GM21423 (cell line): Measurements from ENCODE around the gene RIC8B.

Source experiments
- ATAC-seq: cut with Tn5 transposase; IDR thresholded peaks from one replicate; pipeline ENCODE4 v1.9.1; 2021; ENCODE audit warnings: mild to moderate bottlenecking, moderate library complexity; ENCODE audit not compliant: unreplicated experiment

The RIC8B gene

GRCh38 chr12:106758349-106759110 lies 16.0 kb upstream of the RIC8B start:
- no peak for ATAC-seq

- peak; percentile 32 for ATAC-seq
These were observed 14.8 kb upstream of the RIC8B start for GRCh38 chr12:106759526-106760183.

DNA sequence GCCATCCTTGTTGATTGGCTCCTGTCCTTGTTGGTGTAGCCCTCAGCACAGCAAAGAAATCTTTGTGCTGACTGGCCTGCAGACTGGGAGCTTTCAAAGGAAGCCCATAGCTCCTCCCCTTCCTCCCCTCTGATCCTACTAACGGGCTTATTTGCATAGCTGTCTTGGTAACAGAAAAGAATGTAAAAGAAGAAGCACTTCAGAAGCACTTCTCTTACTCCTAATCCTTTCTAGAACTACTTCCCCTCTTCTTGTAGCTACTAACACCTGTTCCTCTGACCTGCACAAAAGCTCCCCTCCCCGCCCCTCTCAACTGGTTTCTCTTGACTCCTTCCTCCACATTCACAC lies 14.3 kb upstream of the RIC8B start:
- peak; percentile 98 for ATAC-seq

DNA sequence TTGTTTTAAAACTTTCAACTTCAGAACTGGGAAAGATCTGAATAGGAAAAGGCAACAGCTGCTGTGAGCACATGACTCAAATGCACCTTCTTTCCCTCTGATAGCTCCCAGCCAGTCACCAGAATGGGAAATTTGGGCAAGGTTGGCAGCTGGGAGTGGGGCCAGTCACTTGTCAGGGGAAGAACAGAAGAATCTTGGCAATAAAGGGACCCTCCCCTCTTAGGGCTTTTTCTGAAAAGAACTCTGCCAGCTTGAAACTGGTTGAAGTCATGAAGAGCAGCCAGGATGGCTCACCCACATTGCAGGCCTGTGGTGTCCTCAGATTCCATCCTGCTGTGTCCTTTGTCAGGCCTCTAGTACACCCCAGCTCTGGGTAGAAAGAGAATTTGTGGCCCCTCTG lies 10.3 kb upstream of the RIC8B start:
- no peak for ATAC-seq

GRCh38 chr12:106764738-106765137 lies 9.7 kb upstream of the RIC8B start:
- no peak for ATAC-seq

GRCh38 chr12:106766393-106766826 lies 8.1 kb upstream of the RIC8B start:
- no peak for ATAC-seq

GRCh38 chr12:106767206-106767605 lies 7.3 kb upstream of the RIC8B start:
- no peak for ATAC-seq

DNA sequence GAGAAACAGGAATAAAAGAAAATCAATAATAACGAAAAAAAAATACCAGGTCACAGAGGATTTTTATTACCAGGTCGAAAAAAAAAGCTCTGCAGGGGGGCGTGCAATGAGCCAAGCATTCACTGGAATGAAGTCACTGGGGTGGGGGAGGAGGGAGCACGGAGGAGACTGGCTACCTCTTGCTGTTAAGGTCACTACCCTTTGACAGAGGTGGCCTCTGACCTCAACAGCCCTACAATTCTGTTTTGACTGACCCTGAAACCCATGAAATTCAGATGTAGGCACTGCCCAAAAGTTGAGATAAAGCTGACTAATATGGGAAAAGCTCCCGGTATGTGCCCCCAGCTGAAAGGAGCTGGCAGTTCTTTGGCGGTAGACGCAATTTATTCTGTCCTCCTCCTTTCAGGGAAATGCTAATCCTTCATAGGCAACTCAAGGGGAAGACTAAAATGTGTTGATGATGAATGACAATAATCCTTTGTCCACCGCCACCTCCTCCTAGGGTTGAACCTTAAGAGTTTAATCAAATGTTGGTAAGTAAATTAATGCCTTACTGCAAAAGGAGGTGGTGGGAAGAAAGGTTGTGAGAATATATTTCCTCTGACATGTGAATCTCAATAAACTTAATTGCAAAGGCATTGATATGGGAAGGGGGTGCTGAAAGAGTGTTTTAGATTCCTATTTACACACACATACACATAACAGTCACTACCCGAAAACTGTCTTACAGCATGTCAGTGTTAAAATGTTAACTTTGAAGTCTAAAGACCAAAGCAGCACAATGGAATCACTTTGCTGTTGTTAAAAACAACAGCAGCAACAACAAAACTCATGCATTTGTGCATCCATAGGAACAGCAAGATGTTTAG lies 6.3 kb upstream of the RIC8B start:
- ATAC-seq = no peak

- no peak for ATAC-seq
These were observed 5.4 kb upstream of the RIC8B start for GRCh38 chr12:106769078-106769477.

DNA sequence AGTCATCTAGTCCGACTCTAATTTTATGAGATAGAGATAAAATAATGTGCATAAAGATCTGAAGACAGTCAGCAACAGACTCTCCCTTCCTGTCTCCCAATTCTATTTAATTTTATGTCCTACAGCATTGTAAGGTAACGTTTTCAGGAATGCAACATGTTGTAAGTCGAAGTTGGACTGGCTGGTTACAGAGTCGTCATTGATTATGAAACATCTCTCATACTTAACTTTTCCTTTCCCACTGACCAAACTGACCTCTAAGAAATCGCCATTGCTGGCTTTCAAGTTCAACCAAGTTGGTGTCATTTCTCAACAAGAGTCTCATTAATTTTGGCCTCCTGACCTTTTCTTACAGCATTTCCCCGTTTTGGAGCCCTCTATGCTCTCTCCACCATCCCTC lies 4.9 kb upstream of the RIC8B start:
- ATAC-seq = no peak

- no peak for ATAC-seq
These were observed 3.1 kb upstream of the RIC8B start for GRCh38 chr12:106771425-106771824.

GRCh38 chr12:106773286-106774004 lies 1.0 kb upstream of the RIC8B start:
- ATAC-seq = no peak

- peak; percentile 23 for ATAC-seq
These were observed 484 bp downstream of the RIC8B start for GRCh38 chr12:106774808-106775524.

- ATAC-seq = no peak
These were observed 2.4 kb downstream of the RIC8B start for GRCh38 chr12:106776897-106777296.

DNA sequence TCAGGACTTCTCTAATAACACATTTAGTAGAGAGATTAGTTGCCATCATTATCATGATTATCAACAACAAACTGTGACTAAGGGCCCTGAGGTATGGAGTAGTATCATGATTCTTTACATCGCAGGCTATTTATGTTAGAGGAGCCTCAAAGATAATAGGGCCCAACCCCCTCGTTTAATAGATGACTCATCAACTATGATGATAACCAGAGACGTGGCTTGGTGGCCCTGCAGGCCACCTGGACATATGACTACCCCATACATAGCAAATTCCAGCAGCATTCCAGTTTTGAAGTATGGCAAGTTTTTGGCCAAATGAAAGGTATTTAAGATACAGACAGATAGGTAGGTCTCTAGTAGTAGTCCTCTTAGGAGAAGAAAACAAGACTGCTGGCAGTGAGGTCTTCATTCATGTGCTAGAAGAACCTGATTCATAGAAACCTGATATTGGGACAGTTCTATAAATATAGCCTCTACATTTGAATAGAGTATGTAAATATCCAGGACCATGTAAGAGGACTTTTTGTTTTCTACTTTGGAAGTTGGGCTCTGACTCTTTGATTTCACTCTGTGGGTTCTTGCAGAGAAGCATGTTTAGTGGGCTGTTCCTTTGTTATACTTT lies 5.6 kb downstream of the RIC8B start:
- no peak for ATAC-seq

DNA sequence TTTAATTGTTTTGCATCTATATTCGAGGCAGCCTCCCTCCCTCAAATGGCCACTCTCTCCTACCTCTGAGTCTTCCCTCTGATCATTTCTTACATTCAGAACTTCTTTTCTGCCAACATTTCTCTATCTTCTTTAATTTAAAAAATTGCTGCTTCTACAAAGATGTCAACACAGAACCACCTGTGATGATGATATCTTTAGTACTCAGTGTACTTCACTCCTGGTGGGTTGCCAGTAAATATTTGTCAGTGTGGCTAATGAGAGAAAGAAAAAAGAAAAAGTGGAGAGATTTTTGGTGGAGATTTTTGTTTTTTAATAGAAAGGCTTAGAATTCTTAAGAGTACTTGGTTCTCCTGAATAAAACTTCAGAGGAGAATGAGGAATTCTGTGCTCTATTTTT lies 8.1 kb downstream of the RIC8B start:
- no peak for ATAC-seq

GRCh38 chr12:106783515-106783914 lies 9.0 kb downstream of the RIC8B start:
- ATAC-seq = no peak

DNA sequence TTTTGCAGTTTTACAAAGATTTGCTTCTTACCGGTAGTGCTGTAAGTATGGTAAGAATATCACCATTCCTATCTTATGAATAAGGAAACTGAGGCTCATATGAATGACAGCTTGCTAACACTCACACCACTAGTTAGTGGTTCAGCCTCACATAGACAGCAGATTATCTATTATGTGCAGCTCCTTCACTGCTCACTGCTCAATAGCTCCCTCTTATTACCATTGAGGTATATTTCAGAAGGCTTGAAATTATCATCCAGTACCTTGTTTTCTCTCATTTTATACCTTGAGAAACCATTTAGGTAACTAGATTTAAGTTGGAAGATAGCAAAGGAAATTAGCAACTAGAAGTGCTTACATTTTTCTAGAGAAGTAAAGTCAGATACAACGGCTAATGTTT lies 15.5 kb downstream of the RIC8B start:
- no peak for ATAC-seq

- ATAC-seq = no peak
These were observed 17.0 kb downstream of the RIC8B start for GRCh38 chr12:106791531-106791930.

- no peak for ATAC-seq
These were observed 19.9 kb downstream of the RIC8B start for GRCh38 chr12:106794369-106794768.
